HG03565 (cell line): ENCODE data around the gene CARMIL3.

Experiments
- ATAC-seq: cut with Tn5 transposase; IDR thresholded peaks from one replicate; pipeline ENCODE4 v1.9.1; 2021; ENCODE audit warnings: mild to moderate bottlenecking, moderate library complexity; ENCODE audit not compliant: unreplicated experiment

Gene CARMIL3

GRCh38 chr14:24060443-24060842 is 8.6 kb downstream of the CARMIL3 start:
- ATAC-seq = no peak

- ATAC-seq = no peak
Observed at GRCh38 chr14:24060984-24061913, 9.4 kb downstream of the CARMIL3 start.

GRCh38 chr14:24062216-24062980 is 10.6 kb downstream of the CARMIL3 start:
- no peak for ATAC-seq

- ATAC-seq = no peak
Observed at GRCh38 chr14:24063263-24063836, 11.5 kb downstream of the CARMIL3 start.

- ATAC-seq = no peak
Observed at GRCh38 chr14:24064091-24064795, 12.4 kb downstream of the CARMIL3 start.

- no peak for ATAC-seq
Observed at GRCh38 chr14:24064856-24065255, 13.0 kb downstream of the CARMIL3 start.

- no peak for ATAC-seq
Observed at GRCh38 chr14:24065408-24065807, 13.6 kb downstream of the CARMIL3 start.

GRCh38 chr14:24066496-24067132 is 14.8 kb downstream of the CARMIL3 start:
- no peak for ATAC-seq

GRCh38 chr14:24067133-24068082 is 15.6 kb downstream of the CARMIL3 start:
- ATAC-seq = no peak

GRCh38 chr14:24068711-24069410 is 17.1 kb downstream of the CARMIL3 start:
- ATAC-seq = no peak

GRCh38 chr14:24069411-24069735 is 17.6 kb downstream of the CARMIL3 start:
- ATAC-seq = no peak

GRCh38 chr14:24070285-24071143 is 18.7 kb downstream of the CARMIL3 start:
- ATAC-seq = no peak

GRCh38 chr14:24071144-24071697 is 19.4 kb downstream of the CARMIL3 start, which contains the start of gene CPNE6:
Gene CPNE6, plus strand, starts transcription at chr14:24071562. Its CDS starts 1,375 bp downstream, at chr14:24072937.
- ATAC-seq = no peak

- no peak for ATAC-seq
Observed at GRCh38 chr14:24071836-24072430, 20.1 kb downstream of the CARMIL3 start.

- ATAC-seq = no peak
Observed at GRCh38 chr14:24072436-24072835, 20.6 kb downstream of the CARMIL3 start.

GRCh38 chr14:24072881-24073877 is 21.4 kb downstream of the CARMIL3 start:
- no peak for ATAC-seq
